ENCODE data around the gene SYT6. TPM values are rescaled to one million over a fixed set of nuclear protein-coding genes. Genes with fewer than 3 reads are reported as not detected.

The SYT6 gene
- total RNA-seq, 1 experiment from 2014 or later, result not detected

DNA sequence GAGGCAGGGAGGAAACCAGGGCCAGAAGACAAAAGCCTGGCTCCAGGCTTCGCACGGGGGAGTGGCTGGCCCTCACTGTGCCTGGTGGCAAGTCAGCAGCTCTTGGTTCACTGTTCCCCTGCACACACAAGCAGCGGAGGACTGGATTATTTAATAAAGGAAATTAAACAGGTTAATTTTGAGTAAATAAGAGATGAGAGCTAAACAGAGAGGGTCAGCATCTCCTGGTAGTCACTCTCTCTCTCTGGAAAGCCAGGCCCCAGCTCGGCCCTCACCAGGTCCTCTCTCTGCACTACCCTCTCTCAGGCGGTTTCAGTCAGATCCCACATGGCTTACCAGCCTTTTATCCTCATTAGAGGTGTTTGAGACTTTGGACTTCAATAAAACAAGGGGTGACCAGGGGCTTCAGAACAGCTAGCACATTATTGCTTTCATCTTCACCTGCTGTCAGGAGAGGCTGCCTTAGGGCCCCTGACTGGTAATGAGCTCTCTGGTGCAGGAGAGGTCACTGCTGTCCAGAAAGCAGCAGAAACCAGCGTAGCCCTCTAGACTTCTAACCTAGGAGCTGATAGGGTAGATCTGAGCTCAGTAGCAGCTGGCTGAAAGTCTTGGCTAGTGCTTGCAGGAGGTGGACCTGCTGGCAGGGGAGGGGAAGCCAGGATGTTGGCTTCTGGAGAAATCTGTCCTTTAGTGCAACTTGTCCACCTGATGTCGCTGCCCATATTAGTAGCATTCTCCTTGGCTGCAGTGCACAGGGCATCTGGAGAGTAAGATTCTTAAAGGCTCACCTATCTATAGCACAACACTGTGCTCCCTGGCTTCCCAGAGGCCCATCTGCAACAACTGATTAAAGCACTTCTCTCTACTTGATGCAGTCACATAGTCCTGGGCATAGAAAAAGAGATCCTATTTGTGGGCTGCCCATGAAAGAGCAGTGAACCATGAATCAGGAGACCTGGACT lies 45.9 kb downstream of the SYT6 start:
- Histone ChIP-seq H3K4me3 (replicated peaks in 1 of 2; ENCODE audit: low read depth in 1 of 2, low read length in 2 of 2) (no peak overlapping the region), H3K27me3 (ENCODE audit: insufficient read depth, low read length) (peaks cover under 1% of the 10 kb centered on the region; the same call in 1 of the 2 replicates), H3K4me1 (ENCODE audit: control insufficient read depth in 1 of 2, insufficient read depth in 2 of 2, low read length in 2 of 2) (no peaks in the 10 kb centered on the region), H4K20me1 (ENCODE audit: insufficient read depth) (no peaks in the 10 kb centered on the region), H3K4me2 (ENCODE audit: low read length) (no peak overlapping the region), H3K36me3 (ENCODE audit: control insufficient read depth in 1 of 2, insufficient read depth in 2 of 2, low read length in 2 of 2) (no peaks in the 10 kb centered on the region), H3K79me2 (ENCODE audit: insufficient read depth, low read length) (no peaks in the 10 kb centered on the region), H3K9me2 (ENCODE audit: insufficient read depth) (no peaks in the 10 kb centered on the region), H3K9me3 (ENCODE audit: control insufficient read depth in 1 of 2, insufficient read depth in 1 of 2, low read depth in 1 of 2, low read length in 2 of 2) (no peaks in the 10 kb centered on the region), H3K27ac (ENCODE audit: low read depth, low read length) (no peak overlapping the region), H2AFZ (ENCODE audit: low read depth, low read length, poor library complexity, severe bottlenecking) (no peak overlapping the region), H3K9ac (ENCODE audit: low read length) (no peak overlapping the region)
- ATAC-seq (peak; percentile 42; the same call in 1 of the 2 replicates), DNase-seq (ENCODE audit: low read depth, low spot score) (no peak)
- TF ChIP-seq EZH2 (IDR thresholded peaks at IDR 0.05), result no peak
- TF ChIP-seq SRF (IDR thresholded peaks at IDR 0.05; ENCODE audit: low read depth), result no peak
- no peak for TF ChIP-seq EZH2phosphoT487 (IDR thresholded peaks at IDR 0.05; ENCODE audit: borderline replicate concordance)
- 0 out of 2 replicates have a peak, but pooled peaks have one; percentile 23 for TF ChIP-seq RAD21 (IDR thresholded peaks at IDR 0.05; ENCODE audit: low read depth)
- TF ChIP-seq POLR2AphosphoS5 (IDR thresholded peaks at IDR 0.05; ENCODE audit: low read depth, low read length), result no peak
- TF ChIP-seq SIN3A (IDR thresholded peaks at IDR 0.05; ENCODE audit: low read depth), result no peak
- TF ChIP-seq, protein P1, sequence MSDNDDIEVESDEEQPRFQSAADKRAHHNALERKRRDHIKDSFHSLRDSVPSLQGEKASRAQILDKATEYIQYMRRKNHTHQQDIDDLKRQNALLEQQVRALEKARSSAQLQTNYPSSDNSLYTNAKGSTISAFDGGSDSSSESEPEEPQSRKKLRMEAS (IDR thresholded peaks at IDR 0.05), result no peak
- ChIA-PET RAD21 (ENCODE audit: low non-redundant PET in 1 of 2, low total read pairs in 2 of 2, uncharacterized antibody in 2 of 2, unreplicated experiment in 2 of 2) (no interaction called here), POLR2A (no interaction called here), CTCF (interaction anchor here (0.7 kb wide), 1 partner anchor 175 kb away, joined by 3 read pairs; no protein-coding TSS in a partner anchor)
- no TSS peak for BruUV-seq (replicated peaks)
- intact Hi-C loops (cut with micrococcal nuclease), result no loop called here

DNA sequence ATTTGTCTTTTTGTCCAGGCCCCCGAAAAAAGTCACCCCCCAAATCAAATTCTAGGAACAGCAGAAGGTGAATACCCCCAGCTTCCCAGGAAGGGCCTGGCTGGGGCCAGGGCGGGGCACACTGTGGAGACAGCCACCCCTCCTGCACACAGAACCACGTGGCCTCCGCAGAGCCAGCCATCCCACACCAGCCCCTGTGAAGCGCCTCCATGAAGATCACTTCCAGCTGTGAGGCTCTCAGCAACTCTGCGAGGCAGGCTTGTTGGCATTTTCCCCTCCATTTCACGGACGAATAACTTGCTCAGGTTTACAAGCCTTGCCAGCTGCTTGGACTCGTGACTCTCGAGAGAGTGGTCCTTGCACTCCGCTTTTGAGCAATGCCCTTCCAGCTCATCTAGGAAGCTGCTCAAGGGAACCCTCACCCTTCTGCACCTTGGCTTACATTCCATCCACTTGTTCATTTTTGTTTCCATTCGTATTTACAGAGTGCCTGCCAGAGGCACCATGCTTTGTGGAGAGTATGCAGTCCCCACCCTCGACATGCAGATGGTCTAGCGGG lies 48.2 kb downstream of the SYT6 start:
- Histone ChIP-seq H2AFZ (ENCODE audit: low read depth, low read length, poor library complexity, severe bottlenecking) (no peak overlapping the region), H3K4me3 (replicated peaks in 1 of 2; ENCODE audit: low read depth in 1 of 2, low read length in 2 of 2) (no peak overlapping the region), H3K79me2 (ENCODE audit: insufficient read depth, low read length) (no peaks in the 10 kb centered on the region), H3K27ac (ENCODE audit: low read depth, low read length) (no peak overlapping the region), H4K20me1 (ENCODE audit: insufficient read depth) (no peaks in the 10 kb centered on the region), H3K36me3 (ENCODE audit: control insufficient read depth in 1 of 2, insufficient read depth in 2 of 2, low read length in 2 of 2) (no peaks in the 10 kb centered on the region), H3K27me3 (ENCODE audit: insufficient read depth, low read length) (peaks cover 23% of the 10 kb centered on the region), H3K9me3 (ENCODE audit: control insufficient read depth in 1 of 2, insufficient read depth in 1 of 2, low read depth in 1 of 2, low read length in 2 of 2) (no peaks in the 10 kb centered on the region), H3K9me2 (ENCODE audit: insufficient read depth) (no peaks in the 10 kb centered on the region), H3K9ac (ENCODE audit: low read length) (no peak overlapping the region), H3K4me1 (ENCODE audit: control insufficient read depth in 1 of 2, insufficient read depth in 2 of 2, low read length in 2 of 2) (no peaks in the 10 kb centered on the region), H3K4me2 (ENCODE audit: low read length) (no peak overlapping the region)
- no TSS peak for BruUV-seq (replicated peaks)
- POLR2A ChIA-PET, result no interaction called here
- intact Hi-C loops (cut with micrococcal nuclease), result no loop called here
- RAD21 ChIA-PET (ENCODE audit: low non-redundant PET in 1 of 2, low total read pairs in 2 of 2, uncharacterized antibody in 2 of 2, unreplicated experiment in 2 of 2), result no interaction called here
- ATAC-seq, result no peak
- CTCF ChIA-PET, result interaction anchor here (0.7 to 1.0 kb wide), 2 partner anchors 178 to 392 kb away, joined by 3 read pairs; no protein-coding TSS in a partner anchor
- TF ChIP-seq ZFX (IDR thresholded peaks at IDR 0.05), result no peak
- TF ChIP-seq SRF (IDR thresholded peaks at IDR 0.05; ENCODE audit: low read depth), result no peak
- no peak for TF ChIP-seq EZH2 (IDR thresholded peaks at IDR 0.05)
- no peak for TF ChIP-seq RAD21 (IDR thresholded peaks at IDR 0.05; ENCODE audit: low read depth)
- TF ChIP-seq, protein P2, sequence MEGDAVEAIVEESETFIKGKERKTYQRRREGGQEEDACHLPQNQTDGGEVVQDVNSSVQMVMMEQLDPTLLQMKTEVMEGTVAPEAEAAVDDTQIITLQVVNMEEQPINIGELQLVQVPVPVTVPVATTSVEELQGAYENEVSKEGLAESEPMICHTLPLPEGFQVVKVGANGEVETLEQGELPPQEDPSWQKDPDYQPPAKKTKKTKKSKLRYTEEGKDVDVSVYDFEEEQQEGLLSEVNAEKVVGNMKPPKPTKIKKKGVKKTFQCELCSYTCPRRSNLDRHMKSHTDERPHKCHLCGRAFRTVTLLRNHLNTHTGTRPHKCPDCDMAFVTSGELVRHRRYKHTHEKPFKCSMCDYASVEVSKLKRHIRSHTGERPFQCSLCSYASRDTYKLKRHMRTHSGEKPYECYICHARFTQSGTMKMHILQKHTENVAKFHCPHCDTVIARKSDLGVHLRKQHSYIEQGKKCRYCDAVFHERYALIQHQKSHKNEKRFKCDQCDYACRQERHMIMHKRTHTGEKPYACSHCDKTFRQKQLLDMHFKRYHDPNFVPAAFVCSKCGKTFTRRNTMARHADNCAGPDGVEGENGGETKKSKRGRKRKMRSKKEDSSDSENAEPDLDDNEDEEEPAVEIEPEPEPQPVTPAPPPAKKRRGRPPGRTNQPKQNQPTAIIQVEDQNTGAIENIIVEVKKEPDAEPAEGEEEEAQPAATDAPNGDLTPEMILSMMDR (IDR thresholded peaks at IDR 0.05 in 2 of 3, conservative IDR thresholded peaks at IDR 0.05 in 1 of 3; ENCODE audit: borderline replicate concordance in 1 of 3, insufficient read depth in 1 of 3, low read depth in 2 of 3, low read length in 2 of 3), result no peak
- no peak for TF ChIP-seq SIN3A (IDR thresholded peaks at IDR 0.05; ENCODE audit: low read depth)
- no peak for TF ChIP-seq POLR2A (IDR thresholded peaks at IDR 0.05; ENCODE audit: borderline replicate concordance, extremely low read depth, insufficient read depth, insufficient read length)
- TF ChIP-seq YY1 (IDR thresholded peaks at IDR 0.05; ENCODE audit: extremely low read depth, insufficient replicate concordance, low read depth, low read length), result no peak
- TF ChIP-seq, protein P3, sequence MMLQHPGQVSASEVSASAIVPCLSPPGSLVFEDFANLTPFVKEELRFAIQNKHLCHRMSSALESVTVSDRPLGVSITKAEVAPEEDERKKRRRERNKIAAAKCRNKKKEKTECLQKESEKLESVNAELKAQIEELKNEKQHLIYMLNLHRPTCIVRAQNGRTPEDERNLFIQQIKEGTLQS (IDR thresholded peaks at IDR 0.05), result no peak
- TF ChIP-seq ZNF274 (IDR thresholded peaks at IDR 0.05; ENCODE audit: low read depth, low read length), result no peak
- no peak for TF ChIP-seq SP1 (IDR thresholded peaks at IDR 0.05; ENCODE audit: low read depth)
- TF ChIP-seq FOSL1 (IDR thresholded peaks at IDR 0.05; ENCODE audit: low read depth), result no peak
- no peak for DNase-seq (ENCODE audit: low read depth, low spot score)
